ENCODE measurements around the gene NTRK2.

NTRK2 gene

DNA sequence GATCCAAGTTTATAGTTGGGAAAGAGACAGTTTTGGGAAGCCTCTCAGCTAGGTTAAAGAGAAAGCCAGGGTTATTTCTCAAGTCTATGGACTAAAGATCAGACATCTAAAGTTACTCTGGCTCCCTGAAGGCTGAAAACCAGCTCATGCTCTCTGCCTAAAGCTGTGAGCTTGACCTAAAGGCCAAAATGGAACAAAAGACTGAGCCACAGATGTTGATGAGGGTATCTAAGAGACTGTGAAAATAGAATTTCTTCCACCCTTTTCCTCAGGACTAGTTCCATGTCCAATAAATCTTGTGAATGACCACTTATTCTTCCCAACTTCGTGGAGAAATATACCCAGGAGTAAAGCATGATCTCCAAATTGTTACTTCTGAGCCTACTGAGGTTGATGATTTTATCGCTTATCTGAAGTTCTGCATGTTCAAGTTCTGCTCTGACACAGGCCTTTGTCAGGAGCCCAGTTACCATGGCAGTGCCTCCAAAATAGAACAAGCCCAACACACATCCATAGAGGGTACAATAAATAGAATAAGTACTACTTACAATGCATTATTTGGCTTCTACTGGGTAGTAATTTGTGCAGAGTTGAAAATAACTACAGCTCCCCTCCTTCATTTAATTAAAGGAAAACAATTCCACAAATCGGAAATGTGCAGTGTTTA lies 373.6 kb downstream of the NTRK2 start:
- no peak overlapping the region for H3K27ac ChIP-seq (ENCODE audit: extremely low read depth, low read depth, low read length)
- CTCF ChIA-PET = interaction anchor here (0.6 to 1.0 kb wide), 2 partner anchors 19 to 205 kb away, joined by 3 read pairs; no protein-coding TSS in a partner anchor
- POLR2A ChIA-PET = no interaction called here
- no peaks in the 10 kb centered on the region for H3K36me3 ChIP-seq (ENCODE audit: control insufficient read depth in 2 of 2, insufficient read depth in 1 of 2, low read length in 2 of 2)
- H3K4me1 ChIP-seq (ENCODE audit: control insufficient read depth, insufficient read depth, low read length) = no peaks in the 10 kb centered on the region
- no peaks in the 10 kb centered on the region for H3K9me3 ChIP-seq (ENCODE audit: control insufficient read depth, insufficient read depth, low read depth, low read length)
- H3K4me3 ChIP-seq (ENCODE audit: low read depth, low read length) = no peak overlapping the region
- TF ChIP-seq ZNF155 (tag by site-specific recombination; IDR thresholded peaks at IDR 0.05) (no peak), ZNF292 (tag by site-specific recombination; IDR thresholded peaks at IDR 0.05; ENCODE audit: borderline replicate concordance, low read depth) (no peak), MEIS1 (CRISPR knock-in tag; IDR thresholded peaks at IDR 0.05; ENCODE audit: borderline replicate concordance) (no peak), REPIN1 (tag by site-specific recombination; IDR thresholded peaks at IDR 0.05; ENCODE audit: low read depth) (no peak), ZNF169 (tag by site-specific recombination; IDR thresholded peaks at IDR 0.05) (no peak), ZNF274 (IDR thresholded peaks at IDR 0.05; ENCODE audit: low read length) (no peak), ZNF274 (tag by site-specific recombination; IDR thresholded peaks at IDR 0.05; ENCODE audit: borderline replicate concordance) (no peak)
- TF ChIP-seq, protein P1, sequence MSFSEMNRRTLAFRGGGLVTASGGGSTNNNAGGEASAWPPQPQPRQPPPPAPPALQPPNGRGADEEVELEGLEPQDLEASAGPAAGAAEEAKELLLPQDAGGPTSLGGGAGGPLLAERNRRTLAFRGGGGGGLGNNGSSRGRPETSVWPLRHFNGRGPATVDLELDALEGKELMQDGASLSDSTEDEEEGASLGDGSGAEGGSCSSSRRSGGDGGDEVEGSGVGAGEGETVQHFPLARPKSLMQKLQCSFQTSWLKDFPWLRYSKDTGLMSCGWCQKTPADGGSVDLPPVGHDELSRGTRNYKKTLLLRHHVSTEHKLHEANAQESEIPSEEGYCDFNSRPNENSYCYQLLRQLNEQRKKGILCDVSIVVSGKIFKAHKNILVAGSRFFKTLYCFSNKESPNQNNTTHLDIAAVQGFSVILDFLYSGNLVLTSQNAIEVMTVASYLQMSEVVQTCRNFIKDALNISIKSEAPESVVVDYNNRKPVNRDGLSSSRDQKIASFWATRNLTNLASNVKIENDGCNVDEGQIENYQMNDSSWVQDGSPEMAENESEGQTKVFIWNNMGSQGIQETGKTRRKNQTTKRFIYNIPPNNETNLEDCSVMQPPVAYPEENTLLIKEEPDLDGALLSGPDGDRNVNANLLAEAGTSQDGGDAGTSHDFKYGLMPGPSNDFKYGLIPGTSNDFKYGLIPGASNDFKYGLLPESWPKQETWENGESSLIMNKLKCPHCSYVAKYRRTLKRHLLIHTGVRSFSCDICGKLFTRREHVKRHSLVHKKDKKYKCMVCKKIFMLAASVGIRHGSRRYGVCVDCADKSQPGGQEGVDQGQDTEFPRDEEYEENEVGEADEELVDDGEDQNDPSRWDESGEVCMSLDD (tag by site-specific recombination; IDR thresholded peaks at IDR 0.05) = no peak

DNA sequence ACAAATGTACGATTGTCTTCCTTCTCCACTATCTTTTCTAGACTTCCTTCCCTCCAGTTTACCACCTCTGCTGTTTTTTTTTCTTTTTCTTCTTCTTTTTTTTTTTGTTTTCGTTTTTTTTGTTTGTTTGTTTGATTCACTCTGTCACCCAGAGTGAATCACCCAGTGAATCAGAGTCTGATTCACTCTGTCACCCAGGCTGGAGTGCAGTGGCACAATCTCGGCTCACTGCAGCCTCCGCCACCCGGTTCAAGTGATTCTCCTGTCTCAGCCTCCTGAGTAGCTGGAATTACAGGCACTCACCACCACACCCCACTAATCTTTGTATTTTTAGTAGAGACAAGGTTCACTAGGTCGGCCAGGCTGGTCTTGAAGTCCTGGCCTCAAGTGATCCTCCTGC lies 375.7 kb downstream of the NTRK2 start:
- POLR2A ChIA-PET = no interaction called here

DNA sequence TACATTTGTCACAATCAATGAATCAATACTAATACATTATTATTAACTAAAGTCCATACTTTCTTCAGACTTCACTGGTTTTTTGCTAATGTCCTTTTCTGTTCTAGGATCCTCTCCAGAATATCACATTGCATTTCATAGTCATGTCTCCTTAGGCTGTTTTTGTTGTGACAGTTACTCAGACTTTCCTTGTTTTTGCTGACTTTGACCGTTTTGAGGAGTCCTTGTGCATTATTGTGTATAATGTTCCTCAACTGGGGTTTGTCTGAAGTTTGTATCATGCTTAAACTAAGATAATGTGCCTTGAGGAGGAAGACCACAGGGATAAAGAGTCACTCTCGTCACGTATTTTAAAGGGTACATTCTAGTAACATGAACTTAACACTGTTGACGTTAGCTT lies 376.9 kb downstream of the NTRK2 start:
- no peaks in the 10 kb centered on the region for H3K36me3 ChIP-seq (ENCODE audit: control insufficient read depth in 2 of 2, insufficient read depth in 1 of 2, low read length in 2 of 2)
- no peak overlapping the region for H3K4me3 ChIP-seq (ENCODE audit: low read depth, low read length)
- POLR2A ChIA-PET = no interaction called here
- no peaks in the 10 kb centered on the region for H3K4me1 ChIP-seq (ENCODE audit: control insufficient read depth, insufficient read depth, low read length)
- no peak overlapping the region for H3K27ac ChIP-seq (ENCODE audit: extremely low read depth, low read depth, low read length)
- no peaks in the 10 kb centered on the region for H3K9me3 ChIP-seq (ENCODE audit: control insufficient read depth, insufficient read depth, low read depth, low read length)
- CTCF ChIA-PET = interaction anchor here (0.5 kb wide), 1 partner anchor 236 kb away, joined by 5 read pairs; no protein-coding TSS in a partner anchor
- TF ChIP-seq, protein P2, sequence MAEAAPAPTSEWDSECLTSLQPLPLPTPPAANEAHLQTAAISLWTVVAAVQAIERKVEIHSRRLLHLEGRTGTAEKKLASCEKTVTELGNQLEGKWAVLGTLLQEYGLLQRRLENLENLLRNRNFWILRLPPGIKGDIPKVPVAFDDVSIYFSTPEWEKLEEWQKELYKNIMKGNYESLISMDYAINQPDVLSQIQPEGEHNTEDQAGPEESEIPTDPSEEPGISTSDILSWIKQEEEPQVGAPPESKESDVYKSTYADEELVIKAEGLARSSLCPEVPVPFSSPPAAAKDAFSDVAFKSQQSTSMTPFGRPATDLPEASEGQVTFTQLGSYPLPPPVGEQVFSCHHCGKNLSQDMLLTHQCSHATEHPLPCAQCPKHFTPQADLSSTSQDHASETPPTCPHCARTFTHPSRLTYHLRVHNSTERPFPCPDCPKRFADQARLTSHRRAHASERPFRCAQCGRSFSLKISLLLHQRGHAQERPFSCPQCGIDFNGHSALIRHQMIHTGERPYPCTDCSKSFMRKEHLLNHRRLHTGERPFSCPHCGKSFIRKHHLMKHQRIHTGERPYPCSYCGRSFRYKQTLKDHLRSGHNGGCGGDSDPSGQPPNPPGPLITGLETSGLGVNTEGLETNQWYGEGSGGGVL (tag by site-specific recombination; IDR thresholded peaks at IDR 0.05) = no peak
- TF ChIP-seq ZNF221 (tag by site-specific recombination; IDR thresholded peaks at IDR 0.05; ENCODE audit: borderline replicate concordance) (no peak), SP7 (tag by site-specific recombination; IDR thresholded peaks at IDR 0.05) (no peak), ZNF561 (tag by site-specific recombination; IDR thresholded peaks at IDR 0.05; ENCODE audit: borderline replicate concordance) (no peak), ZNF473 (tag by site-specific recombination; IDR thresholded peaks at IDR 0.05) (no peak), ZNF248 (tag by site-specific recombination; IDR thresholded peaks at IDR 0.05) (no peak), ZNF544 (tag by site-specific recombination; IDR thresholded peaks at IDR 0.05) (no peak), ZNF747 (tag by site-specific recombination; IDR thresholded peaks at IDR 0.05) (no peak), ZEB2 (tag by site-specific recombination; IDR thresholded peaks at IDR 0.05) (no peak)
- TF ChIP-seq, protein P3, sequence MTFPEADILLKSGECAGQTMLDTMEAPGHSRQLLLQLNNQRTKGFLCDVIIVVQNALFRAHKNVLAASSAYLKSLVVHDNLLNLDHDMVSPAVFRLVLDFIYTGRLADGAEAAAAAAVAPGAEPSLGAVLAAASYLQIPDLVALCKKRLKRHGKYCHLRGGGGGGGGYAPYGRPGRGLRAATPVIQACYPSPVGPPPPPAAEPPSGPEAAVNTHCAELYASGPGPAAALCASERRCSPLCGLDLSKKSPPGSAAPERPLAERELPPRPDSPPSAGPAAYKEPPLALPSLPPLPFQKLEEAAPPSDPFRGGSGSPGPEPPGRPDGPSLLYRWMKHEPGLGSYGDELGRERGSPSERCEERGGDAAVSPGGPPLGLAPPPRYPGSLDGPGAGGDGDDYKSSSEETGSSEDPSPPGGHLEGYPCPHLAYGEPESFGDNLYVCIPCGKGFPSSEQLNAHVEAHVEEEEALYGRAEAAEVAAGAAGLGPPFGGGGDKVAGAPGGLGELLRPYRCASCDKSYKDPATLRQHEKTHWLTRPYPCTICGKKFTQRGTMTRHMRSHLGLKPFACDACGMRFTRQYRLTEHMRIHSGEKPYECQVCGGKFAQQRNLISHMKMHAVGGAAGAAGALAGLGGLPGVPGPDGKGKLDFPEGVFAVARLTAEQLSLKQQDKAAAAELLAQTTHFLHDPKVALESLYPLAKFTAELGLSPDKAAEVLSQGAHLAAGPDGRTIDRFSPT (tag by site-specific recombination; IDR thresholded peaks at IDR 0.05) = no peak
- TF ChIP-seq, protein P4, sequence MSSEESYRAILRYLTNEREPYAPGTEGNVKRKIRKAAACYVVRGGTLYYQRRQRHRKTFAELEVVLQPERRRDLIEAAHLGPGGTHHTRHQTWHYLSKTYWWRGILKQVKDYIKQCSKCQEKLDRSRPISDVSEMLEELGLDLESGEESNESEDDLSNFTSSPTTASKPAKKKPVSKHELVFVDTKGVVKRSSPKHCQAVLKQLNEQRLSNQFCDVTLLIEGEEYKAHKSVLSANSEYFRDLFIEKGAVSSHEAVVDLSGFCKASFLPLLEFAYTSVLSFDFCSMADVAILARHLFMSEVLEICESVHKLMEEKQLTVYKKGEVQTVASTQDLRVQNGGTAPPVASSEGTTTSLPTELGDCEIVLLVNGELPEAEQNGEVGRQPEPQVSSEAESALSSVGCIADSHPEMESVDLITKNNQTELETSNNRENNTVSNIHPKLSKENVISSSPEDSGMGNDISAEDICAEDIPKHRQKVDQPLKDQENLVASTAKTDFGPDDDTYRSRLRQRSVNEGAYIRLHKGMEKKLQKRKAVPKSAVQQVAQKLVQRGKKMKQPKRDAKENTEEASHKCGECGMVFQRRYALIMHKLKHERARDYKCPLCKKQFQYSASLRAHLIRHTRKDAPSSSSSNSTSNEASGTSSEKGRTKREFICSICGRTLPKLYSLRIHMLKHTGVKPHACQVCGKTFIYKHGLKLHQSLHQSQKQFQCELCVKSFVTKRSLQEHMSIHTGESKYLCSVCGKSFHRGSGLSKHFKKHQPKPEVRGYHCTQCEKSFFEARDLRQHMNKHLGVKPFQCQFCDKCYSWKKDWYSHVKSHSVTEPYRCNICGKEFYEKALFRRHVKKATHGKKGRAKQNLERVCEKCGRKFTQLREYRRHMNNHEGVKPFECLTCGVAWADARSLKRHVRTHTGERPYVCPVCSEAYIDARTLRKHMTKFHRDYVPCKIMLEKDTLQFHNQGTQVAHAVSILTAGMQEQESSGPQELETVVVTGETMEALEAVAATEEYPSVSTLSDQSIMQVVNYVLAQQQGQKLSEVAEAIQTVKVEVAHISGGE (tag by site-specific recombination; conservative IDR thresholded peaks at IDR 0.05; ENCODE audit: low read depth) = no peak

More for the DNA sequence above, 375.7 kb downstream of the NTRK2 start:
- TF ChIP-seq ZNF776 (tag by site-specific recombination; IDR thresholded peaks at IDR 0.05; ENCODE audit: borderline replicate concordance) = no peak
- no peak for TF ChIP-seq ZNF10 (tag by site-specific recombination; IDR thresholded peaks at IDR 0.05)
- TF ChIP-seq ZNF626 (tag by site-specific recombination; IDR thresholded peaks at IDR 0.05) = no peak
- TF ChIP-seq ZNF621 (tag by site-specific recombination; IDR thresholded peaks at IDR 0.05) = no peak
- TF ChIP-seq ZNF521 (tag by site-specific recombination; IDR thresholded peaks at IDR 0.05) = no peak
- TF ChIP-seq ZNF169 (tag by site-specific recombination; IDR thresholded peaks at IDR 0.05) = no peak
- TF ChIP-seq ZXDB (tag by site-specific recombination; IDR thresholded peaks at IDR 0.05) = no peak
- TF ChIP-seq ZNF354C (tag by site-specific recombination; IDR thresholded peaks at IDR 0.05; ENCODE audit: borderline replicate concordance, low read depth) = no peak
- Histone ChIP-seq H3K4me1 (ENCODE audit: control insufficient read depth, insufficient read depth, low read length) (no peaks in the 10 kb centered on the region), H3K36me3 (ENCODE audit: control insufficient read depth in 2 of 2, insufficient read depth in 1 of 2, low read length in 2 of 2) (no peaks in the 10 kb centered on the region), H3K27ac (ENCODE audit: extremely low read depth, low read depth, low read length) (no peak overlapping the region), H3K4me3 (ENCODE audit: low read depth, low read length) (no peak overlapping the region), H3K9me3 (ENCODE audit: control insufficient read depth, insufficient read depth, low read depth, low read length) (no peaks in the 10 kb centered on the region)
- CTCF ChIA-PET = interaction anchor here (0.8 kb wide), 1 partner anchor 98 kb away, joined by 3 read pairs; no protein-coding TSS in a partner anchor

Data from HEK293 (cell line).